K562 (cell line): ENCODE results near the gene COQ8B. TPM values are rescaled to one million over a fixed set of nuclear protein-coding genes. Genes with fewer than 3 reads are reported as not detected.

Experiments used
- ATAC-seq: fragments of 200-7000 bp; cut with Tn5 transposase; 3 replicates; pipeline ENCODE4 v1.9.1; 2020; ENCODE audit warnings: moderate library complexity
- BruUV-seq: library from RNA; stranded (reverse); fragments of 400-500 nt; replicated peaks from 2 replicates; lab custom pipeline; 2021; lab: Mats Ljungman, UMichigan
- CTCF ChIA-PET: fragments of 300-600 bp; formaldehyde crosslinking; extraction: SDS; loops from one replicate; lab custom pipeline; 2021; ENCODE audit warnings: low intra/inter-chr PET ratio; lab: Yijun Ruan, JAX
- POLR2A ChIA-PET: fragments of 300-600, 350-650 bp; sonication (Branson Sonifier 250); formaldehyde crosslinking; extraction: SDS; loops from one replicate; lab custom pipeline; 2021; ENCODE audit warnings: antibody characterized with exemption, inconsistent platforms; lab: Yijun Ruan, JAX
- DNase-seq, 4 experiments: peaks; one replicate each; pipeline versions ENCODE4 v3.0.0 to v3.0.0-alpha.2; 2011 to 2018; ENCODE audit warnings: low spot score in 3 of 4, mixed read lengths in 3 of 4; ENCODE audit errors: extremely low read depth in 1 of 4
- FAIRE-seq: peaks from 2 replicates; lab custom pipeline; 2011; peaks lifted over from hg19 to GRCh38; lab: Jason Lieb, UNC
- H2AFZ ChIP-seq: 2 replicates; pipeline ENCODE4 v1.6.0; 2011; ENCODE audit warnings: low read depth, low read length, control low read depth, inconsistent platforms
- H3K27ac ChIP-seq: fragments of 200-600 bp; 3 replicates; pipeline ENCODE4 v1.8.0; 2011; ENCODE audit warnings: low read depth, mild to moderate bottlenecking, control low read depth, inconsistent platforms, low read length, moderate library complexity, mixed read lengths; ENCODE audit errors: extremely low read depth
- H3K27me3 ChIP-seq, 2 experiments: fragments of 300-600 bp in 1 of 2; 2 replicates in 1 of 2; 3 replicates in 1 of 2; pipeline versions ENCODE4 v1.6.0 to v1.8.0; 2011; ENCODE audit warnings: inconsistent platforms in 2 of 2, low read length in 2 of 2, mild to moderate bottlenecking in 1 of 2, mixed read lengths in 1 of 2, moderate library complexity in 1 of 2; ENCODE audit not compliant: control insufficient read depth in 2 of 2, insufficient read depth in 2 of 2
- H3K36me3 ChIP-seq: fragments of 300-600 bp; 3 replicates; pipeline ENCODE4 v1.8.0; 2011; ENCODE audit warnings: mild to moderate bottlenecking, low read length, inconsistent platforms; ENCODE audit not compliant: control insufficient read depth, insufficient read depth
- H3K4me1 ChIP-seq, 2 experiments: fragments of 200-600 bp in 1 of 2; replicated peaks in 1 of 2; 2 replicates in 1 of 2; 3 replicates in 1 of 2; pipeline versions ENCODE4 v1.5.1 to v1.8.0; 2011; ENCODE audit warnings: inconsistent platforms in 2 of 2, low read length in 2 of 2, mild to moderate bottlenecking in 1 of 2, mixed read lengths in 1 of 2, moderate library complexity in 1 of 2; ENCODE audit not compliant: control insufficient read depth in 2 of 2, insufficient read depth in 2 of 2
- H3K4me2 ChIP-seq: 2 replicates; pipeline ENCODE4 v1.6.1; 2011; ENCODE audit warnings: low read length, control low read depth, inconsistent platforms, mixed read lengths; ENCODE audit not compliant: insufficient read depth
- H3K4me3 ChIP-seq: fragments of 200-600 bp; sonication (generic), shearing (Covaris generic); 2 replicates; pipeline ENCODE4 v1.5.1; 2016; ENCODE audit warnings: control low read depth, inconsistent platforms
- H3K79me2 ChIP-seq: fragments of 200-600 bp; 3 replicates; pipeline ENCODE4 v1.8.0; 2011; ENCODE audit warnings: low read length, inconsistent platforms; ENCODE audit not compliant: control insufficient read depth, insufficient read depth
- H3K9ac ChIP-seq, 2 experiments: 2 replicates each; pipeline versions ENCODE4 v1.6.0 to v1.6.1; 2011; ENCODE audit warnings: low read depth in 2 of 2, low read length in 2 of 2, control low read depth in 1 of 2, inconsistent platforms in 1 of 2, mild to moderate bottlenecking in 1 of 2, mixed read lengths in 1 of 2; ENCODE audit not compliant: insufficient read depth in 1 of 2
- H3K9me1 ChIP-seq: one replicate; pipeline ENCODE4 v1.6.0; 2011; ENCODE audit warnings: inconsistent platforms, mild to moderate bottlenecking, low read length, moderate library complexity; ENCODE audit not compliant: control insufficient read depth, insufficient read depth
- H3K9me3 ChIP-seq: replicated peaks from 2 replicates; pipeline ENCODE4 v1.5.1; 2011; ENCODE audit warnings: low read depth, low read length, inconsistent platforms; ENCODE audit not compliant: control insufficient read depth, insufficient read depth
- H4K20me1 ChIP-seq: replicated peaks from 2 replicates; pipeline ENCODE4 v1.6.1; 2011; ENCODE audit warnings: low read length, inconsistent platforms, mixed read lengths; ENCODE audit not compliant: control insufficient read depth, insufficient read depth
- ARNT ChIP-seq, 2 experiments: fragments of 450-650 bp; IDR thresholded peaks; 2 replicates each; pipeline ENCODE4 v1.6.1; 2016; ENCODE audit warnings: mild to moderate bottlenecking in 1 of 2
- EHMT2 ChIP-seq: fragments of 450-650 bp; IDR thresholded peaks from 2 replicates; pipeline ENCODE4 v1.6.1; 2018; ENCODE audit warnings: antibody characterized with exemption
- ETS2 ChIP-seq: IDR thresholded peaks from 2 replicates; pipeline ENCODE4 v1.6.1; 2016; ENCODE audit warnings: borderline replicate concordance, missing genetic modification characterization, mild to moderate bottlenecking, moderate library complexity, missing compliant biosample characterization; ENCODE audit not compliant: poor library complexity, severe bottlenecking
- MAFF ChIP-seq: IDR thresholded peaks from 2 replicates; pipeline ENCODE4 v1.6.1; 2012; ENCODE audit warnings: low read length, improper control_type of control experiment
- POLR2AphosphoS5 ChIP-seq: IDR thresholded peaks from 2 replicates; pipeline ENCODE4 v1.6.1; 2011; ENCODE audit warnings: mild to moderate bottlenecking, low read depth, low read length, moderate library complexity; ENCODE audit not compliant: control insufficient read depth, insufficient read depth
- POLR2G ChIP-seq: fragments of 200-400 bp; formaldehyde crosslinking; IDR thresholded peaks from 2 replicates; pipeline ENCODE4 v1.6.1; 2017; ENCODE audit warnings: low read depth, mild to moderate bottlenecking, antibody characterized with exemption, low read length, moderate library complexity
- RBFOX2 ChIP-seq: fragments of 200-400 bp; formaldehyde crosslinking; IDR thresholded peaks from 2 replicates; pipeline ENCODE4 v1.6.1; 2017; ENCODE audit warnings: low read depth, mild to moderate bottlenecking, low read length, moderate library complexity
- ZNF197 ChIP-seq: fragments of 200-800 bp; sonication (Bioruptor generic); IDR thresholded peaks from 2 replicates; pipeline ENCODE4 v1.6.1; 2016; ENCODE audit warnings: low read depth, missing genetic modification characterization, missing compliant biosample characterization
- ZNF212 ChIP-seq: fragments of 450-650 bp; formaldehyde crosslinking; IDR thresholded peaks from 2 replicates; pipeline ENCODE4 v1.4.0; 2020; ENCODE audit warnings: mild to moderate bottlenecking
- ZNF384 ChIP-seq: IDR thresholded peaks from 2 replicates; pipeline ENCODE4 v1.6.1; 2012; ENCODE audit warnings: low read depth, low read length, improper control_type of control experiment
- WGBS: fragments of 100-300 bp; shearing (Covaris generic); methylation state at CpG from one replicate; pipeline ENCODE4 v1.1.6; 2016; ENCODE audit warnings: low coverage, mixed read lengths; ENCODE audit not compliant: insufficient coverage; ENCODE audit errors: missing lambda C conversion rate; 5-methylcytosine and 5-hydroxymethylcytosine counted together
- in situ Hi-C: fragments of 300-500 bp; cut with MboI; formaldehyde crosslinking; loops from 4 replicates; pipeline ENCODE4 v1.15.0; 2018; ENCODE audit warnings: inconsistent platforms, mixed read lengths
- intact Hi-C: fragments of 100-400 bp; cut with micrococcal nuclease; formaldehyde crosslinking; loops from 2 replicates; pipeline ENCODE4 v1.14.2; 2022
- polyA plus RNA-seq, 8 experiments: library from polyadenylated mRNA; depleted of rRNA in 4 of 8; stranded (reverse) in 5 of 8; unstranded in 3 of 8; fragments of >200 nt; fragmentation: Nextera tagmentation in 2 of 8; fragmentation: Illumina TruSeq in 1 of 8; extraction: Ambion mirVana in 2 of 8; extraction: Trizol in 1 of 8; gene quantifications; 2 replicates each; pipeline versions ENCODE4 v1.2.1 to v1.2.3, GENCODE V29; 2011 to 2014; ENCODE audit warnings: inconsistent platforms in 1 of 8, missing spikeins in 1 of 8
- total RNA-seq, 7 experiments: library from RNA; depleted of rRNA in 6 of 7; stranded (reverse); fragments of >200 nt in 6 of 7; fragmentation: Illumina TruSeq in 2 of 7; extraction: Trizol in 2 of 7; gene quantifications; 2 replicates each; pipeline versions ENCODE4 v1.2.1 to v1.2.3, GENCODE V29; 2011 to 2021; ENCODE audit warnings: low replicate concordance in 1 of 7
- TF ChIP-seq, protein P1 (sequence below), 2 experiments: IDR thresholded peaks; 2 replicates each; pipeline ENCODE4 v1.6.1; 2012; ENCODE audit warnings: improper control_type of control experiment in 2 of 2, low read depth in 2 of 2, low read length in 2 of 2, borderline replicate concordance in 1 of 2

The COQ8B gene
- total and polyA plus RNA-seq, 9 of the 15 experiments (the other 6 are each of a cell fraction or from before 2014, with no cell fraction given), result 0.41 to 32.3 (median 12.9) TPM

DNA sequence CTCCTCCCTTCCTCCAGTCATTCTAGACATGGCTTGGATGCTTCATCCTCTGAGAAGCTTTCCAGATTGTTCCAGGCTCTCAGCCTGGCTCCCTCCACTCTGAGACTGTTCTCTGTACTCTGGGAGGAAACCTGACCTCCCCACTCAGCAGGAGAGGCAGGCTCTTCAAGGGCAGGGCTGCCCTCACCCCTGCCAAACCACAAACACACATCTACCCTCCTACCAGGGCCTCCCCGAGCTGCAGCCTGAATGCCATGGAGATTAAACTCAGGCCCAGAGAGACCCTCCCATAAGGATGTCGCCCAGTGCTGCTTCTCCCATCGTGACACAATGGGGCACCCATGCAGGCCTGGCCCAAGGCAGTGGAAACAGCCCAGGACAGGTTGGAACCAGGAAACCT, 42.4 kb downstream of the COQ8B start (continued):
- TF ChIP-seq POLR2AphosphoS5 (no peak), ZNF384 (no peak), MAFF (no peak), ZNF212 (CRISPR knock-in tag) (no peak), ETS2 (tag) (no peak), ZNF197 (CRISPR knock-in tag) (no peak), ARNT (IDR thresholded peaks at IDR 0.05) (no peak)
- TF ChIP-seq, protein P1, sequence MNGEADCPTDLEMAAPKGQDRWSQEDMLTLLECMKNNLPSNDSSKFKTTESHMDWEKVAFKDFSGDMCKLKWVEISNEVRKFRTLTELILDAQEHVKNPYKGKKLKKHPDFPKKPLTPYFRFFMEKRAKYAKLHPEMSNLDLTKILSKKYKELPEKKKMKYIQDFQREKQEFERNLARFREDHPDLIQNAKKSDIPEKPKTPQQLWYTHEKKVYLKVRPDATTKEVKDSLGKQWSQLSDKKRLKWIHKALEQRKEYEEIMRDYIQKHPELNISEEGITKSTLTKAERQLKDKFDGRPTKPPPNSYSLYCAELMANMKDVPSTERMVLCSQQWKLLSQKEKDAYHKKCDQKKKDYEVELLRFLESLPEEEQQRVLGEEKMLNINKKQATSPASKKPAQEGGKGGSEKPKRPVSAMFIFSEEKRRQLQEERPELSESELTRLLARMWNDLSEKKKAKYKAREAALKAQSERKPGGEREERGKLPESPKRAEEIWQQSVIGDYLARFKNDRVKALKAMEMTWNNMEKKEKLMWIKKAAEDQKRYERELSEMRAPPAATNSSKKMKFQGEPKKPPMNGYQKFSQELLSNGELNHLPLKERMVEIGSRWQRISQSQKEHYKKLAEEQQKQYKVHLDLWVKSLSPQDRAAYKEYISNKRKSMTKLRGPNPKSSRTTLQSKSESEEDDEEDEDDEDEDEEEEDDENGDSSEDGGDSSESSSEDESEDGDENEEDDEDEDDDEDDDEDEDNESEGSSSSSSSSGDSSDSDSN (IDR thresholded peaks at IDR 0.05; ENCODE audit: borderline replicate concordance in 1 of 2, low read depth in 2 of 2, low read length in 2 of 2), result no peak

DNA sequence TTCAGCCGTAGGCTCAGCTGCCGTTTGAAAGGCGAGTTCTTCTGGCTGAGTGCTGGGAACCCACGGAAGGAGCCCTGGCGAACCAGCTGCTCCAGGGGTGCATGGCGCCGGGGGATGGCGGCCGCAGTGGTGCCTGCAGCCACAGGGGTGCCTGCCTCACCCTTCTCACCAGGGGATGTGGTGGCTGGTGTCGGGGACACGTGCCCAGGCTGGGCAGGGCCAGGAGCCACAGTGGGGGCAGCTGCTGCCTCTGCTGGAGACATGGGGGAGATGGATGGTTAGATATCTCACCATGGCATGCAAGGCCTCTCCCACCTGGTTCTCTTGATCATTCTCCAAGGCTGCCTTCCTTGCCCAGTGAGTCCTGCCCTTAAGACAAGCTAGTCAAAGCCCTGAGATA, 43.3 kb downstream of the COQ8B start:
- H3K27me3 ChIP-seq, result no peaks in the 10 kb centered on the region
- H4K20me1 ChIP-seq, result no peaks in the 10 kb centered on the region
- peaks cover 17% of the 10 kb centered on the region for H3K9me3 ChIP-seq
- POLR2A ChIA-PET, result interaction anchor here (0.7 to 1.6 kb wide), 4 partner anchors 14 to 75 kb away, joined by 3 read pairs; no protein-coding TSS in a partner anchor
- intact Hi-C loops, result no loop called here
- H3K9ac ChIP-seq, result no peak overlapping the region
- FAIRE-seq (no peak), DNase-seq (no peak), ATAC-seq (no peak)
- H3K9me1 ChIP-seq, result no peaks in the 10 kb centered on the region
- WGBS, result 92% methylated on average over 10 of the region's 11 CpGs
- H2AFZ ChIP-seq, result no peak overlapping the region
- H3K27ac ChIP-seq, result no peak overlapping the region
- no peak overlapping the region for H3K4me2 ChIP-seq
- CTCF ChIA-PET, result no interaction called here
- TF ChIP-seq POLR2G, result 0 out of 2 replicates have a peak, but pooled peaks have one; percentile 32
- no peak for TF ChIP-seq EHMT2
- 0 out of 2 replicates have a peak, but pooled peaks have one; percentile 21 for TF ChIP-seq RBFOX2
- H3K36me3 ChIP-seq, result peaks cover 93% of the 10 kb centered on the region
- H3K4me3 ChIP-seq, result no peak overlapping the region
- H3K79me2 ChIP-seq, result no peaks in the 10 kb centered on the region
- BruUV-seq, result no TSS peak
- in situ Hi-C loops, result no loop called here
- no peaks in the 10 kb centered on the region; a peak in 1 of 5 replicates for H3K4me1 ChIP-seq
